Stimulated activated CD8-positive, alpha-beta memory T cell treated with anti-CD3 and anti-CD28 coated beads, Interleukin-4, amount 100 ng/mL, for 4 hours (primary cell): Measurements from ENCODE around the gene TDRD9.
"Not testable (repeated sequence)": the region's sequence is repeated elsewhere in the genome, so short reads cannot be mapped to it uniquely, and the experiment has no call there.

Experiments
- DNase-seq, 2 donors: peaks; one replicate each; pipeline ENCODE4 v3.0.0-alpha.2; 2020; ENCODE audit warnings: low read depth in 2 of 2, low spot score in 1 of 2

Gene TDRD9

DNA sequence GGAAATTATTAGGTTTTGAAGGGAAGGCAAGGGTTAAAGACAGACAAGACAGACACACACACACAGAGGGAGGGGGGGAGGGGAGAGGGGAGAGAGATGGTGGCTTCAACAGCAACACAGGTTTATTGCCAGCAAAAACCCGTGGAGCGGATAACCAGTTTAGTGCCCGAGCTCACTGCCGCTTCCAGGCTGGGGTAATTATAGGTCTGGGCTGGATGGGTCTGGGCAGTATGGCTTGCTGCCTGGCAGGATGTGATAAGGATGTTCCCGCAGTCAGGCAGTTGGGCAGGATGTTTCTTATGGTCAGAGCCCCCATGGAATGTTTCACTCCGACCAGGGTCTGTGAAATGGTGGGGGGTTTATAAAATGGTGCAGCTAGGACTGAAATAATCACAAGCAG lies 4.4 kb upstream of the TDRD9 start:
- DNase-seq: no peak

DNA sequence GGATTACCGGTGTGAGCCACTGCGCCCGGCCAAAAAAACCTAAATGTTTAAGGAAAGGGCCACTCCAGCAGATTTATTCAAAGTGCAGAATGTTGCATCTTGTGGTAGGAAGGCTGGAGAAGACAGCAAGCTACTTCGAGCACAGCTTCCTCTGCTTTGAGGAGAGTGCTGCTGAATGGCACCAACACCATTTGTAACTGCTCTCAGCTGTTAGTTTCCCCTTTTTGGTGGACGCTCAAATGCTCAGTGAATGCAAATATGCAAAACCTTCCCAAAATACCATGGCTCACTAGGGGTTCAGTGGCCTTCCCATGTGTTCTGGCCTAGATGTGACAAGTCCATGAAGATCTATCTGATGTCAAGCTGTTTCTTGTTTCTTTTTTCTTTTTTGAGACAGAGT lies 2.9 kb upstream of the TDRD9 start:
- no peak for DNase-seq

DNA sequence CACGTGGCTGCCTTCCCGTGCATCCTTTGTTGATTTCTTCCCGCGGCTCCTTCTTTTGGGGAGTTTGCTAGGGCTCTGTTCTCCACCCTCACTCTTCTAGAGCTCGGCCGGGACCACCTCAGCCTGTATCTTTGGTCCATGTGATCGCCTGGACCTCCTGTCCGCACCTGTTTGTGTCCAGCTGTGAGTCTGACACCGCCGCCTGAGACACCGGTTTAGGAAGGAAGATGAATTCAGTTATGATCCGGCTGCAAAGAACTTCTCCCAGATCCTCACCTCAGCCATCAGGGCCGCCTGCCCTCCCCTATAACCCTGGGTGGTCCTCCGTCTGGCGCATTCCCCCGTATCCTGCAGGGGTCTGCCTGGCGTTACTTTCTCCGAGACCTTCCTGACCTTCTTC lies 690 bp upstream of the TDRD9 start:
- no peak for DNase-seq

DNA sequence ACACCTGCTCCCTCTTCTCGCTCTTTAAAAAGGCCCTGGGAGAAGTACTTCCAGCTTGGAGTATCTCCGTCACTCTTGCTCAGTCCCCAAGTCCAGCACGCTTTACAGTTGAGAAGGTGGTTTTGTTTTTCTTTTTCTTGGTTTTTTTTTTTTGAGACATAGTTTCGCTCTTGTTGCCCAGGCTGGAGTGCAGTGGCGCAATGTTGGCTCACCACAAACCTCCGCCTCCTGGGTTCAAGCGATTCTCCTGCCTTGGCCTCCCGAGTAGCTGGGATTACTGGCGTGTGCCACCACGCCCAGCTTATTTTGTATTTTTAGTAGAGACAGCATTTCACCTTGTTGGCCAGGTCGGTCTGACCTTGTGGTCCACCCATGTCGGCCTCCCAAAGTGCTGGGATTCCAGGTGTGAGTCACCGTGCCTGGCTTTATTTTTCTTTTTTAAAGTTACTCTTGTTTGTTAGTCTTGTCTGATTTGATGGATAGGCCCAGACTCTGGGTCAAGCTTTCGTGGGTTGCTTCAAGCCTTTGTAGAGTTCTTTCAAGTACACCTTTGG lies 1.9 kb downstream of the TDRD9 start:
- DNase-seq: no peak

DNA sequence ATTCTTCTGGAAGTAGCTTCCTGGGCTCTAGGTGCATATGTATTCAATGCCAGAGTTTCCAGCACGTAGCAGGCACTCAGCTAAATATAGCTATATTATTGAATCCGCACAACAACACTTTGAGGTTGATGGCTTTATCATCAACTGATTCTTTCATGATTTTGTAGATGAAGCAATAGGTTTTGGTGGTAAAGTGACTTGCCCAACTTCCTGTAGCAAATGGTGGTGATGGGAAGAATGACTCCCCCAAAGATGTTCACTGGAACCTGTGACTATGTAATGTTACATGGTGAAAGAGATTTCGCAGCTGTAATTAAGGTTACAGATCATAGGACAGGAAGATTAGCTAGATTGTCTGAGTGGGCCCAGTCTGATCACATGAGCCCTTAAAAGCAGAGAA lies 3.2 kb downstream of the TDRD9 start:
- DNase-seq: no peak

DNA sequence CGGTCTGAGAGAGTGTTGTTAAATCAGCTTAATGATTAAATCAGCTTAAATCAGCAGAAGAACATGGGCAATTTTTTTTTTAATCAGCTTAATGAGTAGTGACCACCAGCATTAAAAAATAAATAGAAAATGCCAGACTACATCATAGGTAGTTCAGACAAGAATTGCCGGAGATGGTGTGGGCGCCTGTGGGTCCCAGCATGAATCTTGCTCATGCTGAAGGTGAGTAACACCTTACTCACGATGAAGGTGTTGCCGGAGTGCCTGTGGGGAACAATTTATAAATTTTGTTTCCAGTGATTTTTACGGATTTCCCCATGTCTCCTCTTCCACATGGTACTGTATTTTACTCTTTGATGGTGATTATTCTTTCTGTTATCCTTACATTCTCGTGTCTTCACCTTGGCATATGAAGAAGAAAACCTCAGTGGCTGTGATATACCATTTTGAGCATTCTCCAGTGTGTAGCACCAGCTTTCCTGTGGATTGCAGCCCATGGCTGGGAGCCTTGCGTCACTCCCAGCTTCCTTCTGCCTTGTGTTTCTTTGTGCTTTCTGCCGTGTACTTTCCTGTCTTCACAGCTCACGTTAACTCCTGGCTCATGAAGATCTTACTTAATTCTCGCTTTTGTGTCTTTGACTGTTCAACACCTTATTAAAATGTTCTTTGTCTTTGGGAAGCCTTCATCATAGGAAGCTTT lies 4.7 kb downstream of the TDRD9 start:
- DNase-seq: no peak

DNA sequence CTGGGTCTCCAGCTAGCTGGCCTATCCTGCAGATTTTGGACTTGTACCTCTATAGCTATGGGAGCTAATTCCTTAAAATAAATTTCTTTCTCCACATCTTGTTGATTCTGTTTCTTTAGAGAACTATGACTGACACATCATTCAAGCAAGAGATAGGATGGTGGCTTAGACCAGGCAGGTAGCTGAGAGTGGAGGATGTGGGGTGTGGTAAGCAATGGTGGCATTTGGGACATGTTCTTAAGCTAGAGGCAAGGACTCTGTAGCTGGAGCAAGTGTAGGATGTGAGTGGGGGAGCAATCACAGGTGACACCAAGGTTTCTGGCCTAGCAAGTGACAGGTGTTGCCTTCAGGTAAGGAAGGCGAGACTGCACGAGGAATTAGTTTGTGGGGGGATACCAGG lies 6.8 kb downstream of the TDRD9 start:
- DNase-seq: no peak

DNA sequence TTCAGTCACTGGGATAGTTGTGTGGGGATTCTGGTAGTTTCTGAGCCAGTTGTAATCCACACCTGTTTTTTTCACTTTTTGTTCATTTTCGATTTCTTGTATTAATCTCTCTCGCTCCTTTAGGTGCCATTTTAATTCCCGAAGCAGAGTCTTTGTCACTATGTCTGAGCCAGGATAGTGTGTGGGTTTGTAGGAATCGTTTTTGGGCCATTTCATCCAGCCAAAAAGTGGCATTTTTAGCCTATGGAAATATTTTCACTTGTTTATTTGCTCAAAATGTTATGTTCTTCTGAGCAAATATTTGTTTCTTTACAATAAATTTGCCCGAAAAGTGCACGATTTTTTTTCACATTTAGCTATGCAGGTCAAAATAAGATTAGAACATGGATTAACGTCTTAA lies 13.2 kb downstream of the TDRD9 start:
- no peak for DNase-seq

DNA sequence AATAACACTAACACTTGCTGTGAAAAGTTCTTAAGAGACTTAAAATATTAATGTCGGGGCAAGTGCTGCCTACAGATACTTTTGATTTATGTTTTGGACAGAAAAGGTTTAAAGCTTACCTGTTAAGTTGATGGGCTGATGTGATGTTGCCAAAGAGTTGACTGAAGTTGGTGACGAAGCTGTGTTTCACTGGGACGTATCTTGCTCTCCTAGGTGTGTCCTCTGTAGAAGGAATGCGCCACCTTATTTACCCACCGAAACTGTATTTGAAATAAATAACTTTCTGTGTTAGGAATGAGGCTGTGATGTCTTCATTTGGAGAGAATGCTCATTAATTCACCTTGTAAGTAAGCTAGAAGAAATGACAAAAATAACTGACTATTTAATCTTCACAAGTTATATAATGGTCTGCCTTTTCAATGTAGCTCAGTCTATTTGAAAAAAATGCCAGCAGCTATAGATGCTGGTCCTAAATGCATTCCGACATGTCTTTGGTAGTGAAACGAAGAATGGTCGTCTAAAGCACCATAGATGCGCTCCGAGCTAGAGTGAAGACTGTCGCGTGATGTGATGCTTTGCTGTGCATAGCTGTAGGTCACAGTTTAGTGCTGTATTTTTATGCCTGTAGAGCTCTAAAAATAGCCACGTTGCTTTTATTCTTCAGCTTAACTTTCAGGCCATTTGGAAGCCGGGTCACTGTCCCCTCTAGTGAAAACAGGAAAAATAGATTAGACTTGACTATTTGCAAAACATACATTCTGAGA lies 13.9 kb downstream of the TDRD9 start, which contains the start of gene RD3L:
RD3L (minus strand) TSS at position 557 of the 764 bp plus-strand sequence. CDS start 834 bp downstream, outside the sequence.
- no peak for DNase-seq

DNA sequence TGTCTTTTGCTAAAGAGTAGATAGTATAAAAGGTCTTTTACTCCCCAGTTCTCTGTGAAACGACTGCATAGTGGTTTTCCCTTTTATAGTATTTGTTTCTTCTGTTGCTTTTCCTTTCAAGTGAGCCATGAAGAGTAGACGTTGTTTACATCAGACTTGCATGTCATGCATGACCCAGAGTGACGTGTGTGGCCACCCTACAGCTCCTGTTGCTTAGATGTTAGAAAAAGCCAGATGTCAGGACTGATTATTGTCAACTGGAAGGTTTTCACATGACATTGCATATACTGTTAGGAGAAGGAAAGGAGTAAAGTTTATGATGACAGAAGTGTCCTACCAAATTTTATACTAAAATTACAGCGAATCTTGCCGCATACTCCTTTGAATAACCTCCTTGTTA lies 15.4 kb downstream of the TDRD9 start:
- no peak for DNase-seq

DNA sequence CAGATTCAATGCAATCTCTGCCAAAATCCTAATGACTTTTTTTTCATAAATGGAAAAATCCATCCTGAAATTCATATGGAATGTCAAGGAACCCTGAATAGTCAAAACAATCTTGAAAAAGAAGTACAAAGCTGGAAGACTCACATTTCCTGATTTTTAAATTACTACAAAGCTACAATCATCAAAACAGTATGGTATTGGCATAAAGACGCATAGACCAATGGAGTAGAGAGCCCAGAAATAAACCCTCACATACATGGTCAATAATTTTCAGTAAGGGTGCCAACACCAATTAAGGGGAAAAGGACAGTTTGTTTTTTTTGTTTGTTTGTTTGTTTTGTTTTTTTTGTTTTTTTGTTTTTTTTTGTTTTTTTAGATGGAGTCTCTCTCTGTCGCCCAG lies 18.7 kb downstream of the TDRD9 start:
- DNase-seq: no peak

DNA sequence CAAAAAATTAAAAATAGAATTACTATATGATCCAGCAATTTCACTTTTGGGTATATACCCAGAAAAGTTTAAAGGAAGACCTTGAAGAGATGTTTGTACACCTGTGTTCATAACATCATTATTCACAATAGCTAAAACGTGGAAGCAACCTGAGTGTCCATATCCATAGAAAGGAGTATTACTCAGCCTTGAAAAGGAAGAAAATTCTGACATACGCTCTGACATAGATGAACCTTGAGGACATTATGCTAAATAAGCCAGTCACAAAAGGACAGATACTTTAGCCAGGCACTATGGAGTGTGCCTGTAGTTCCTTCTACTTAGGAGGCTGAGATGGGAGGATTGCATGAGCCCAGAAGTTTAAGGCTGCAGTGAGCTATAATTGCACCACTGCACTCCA lies 20.2 kb downstream of the TDRD9 start:
- DNase-seq: no peak

DNA sequence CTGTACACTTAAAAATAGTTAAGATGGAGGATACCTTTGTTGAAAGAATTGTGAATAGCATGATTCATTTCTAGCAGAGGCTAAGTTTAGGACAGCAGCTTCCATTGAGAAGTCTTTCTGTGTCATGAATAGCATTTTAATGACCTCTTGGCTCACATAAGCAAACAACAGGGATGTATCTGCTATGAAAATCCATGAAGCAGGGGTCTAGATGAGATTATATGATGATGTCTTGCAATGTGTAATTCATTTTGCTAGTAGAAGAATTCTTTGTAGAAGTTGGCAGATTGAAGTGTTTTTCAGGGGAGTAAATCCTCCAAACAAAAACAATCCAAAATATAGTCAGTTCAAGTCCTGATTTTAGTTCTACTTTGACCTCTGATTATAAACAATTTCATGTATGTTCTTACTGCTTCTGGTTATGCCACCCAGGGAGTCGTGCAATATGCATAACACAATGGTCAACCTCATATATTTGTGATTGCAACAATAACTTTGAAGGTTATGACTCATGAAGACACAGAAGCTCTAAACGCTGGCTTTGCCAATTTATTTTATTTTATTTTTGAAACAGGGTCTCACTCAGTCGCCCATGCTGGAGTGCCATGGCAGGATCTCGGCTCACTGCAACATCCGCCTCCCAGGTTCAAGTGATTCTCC lies 21.0 kb downstream of the TDRD9 start:
- no peak for DNase-seq

DNA sequence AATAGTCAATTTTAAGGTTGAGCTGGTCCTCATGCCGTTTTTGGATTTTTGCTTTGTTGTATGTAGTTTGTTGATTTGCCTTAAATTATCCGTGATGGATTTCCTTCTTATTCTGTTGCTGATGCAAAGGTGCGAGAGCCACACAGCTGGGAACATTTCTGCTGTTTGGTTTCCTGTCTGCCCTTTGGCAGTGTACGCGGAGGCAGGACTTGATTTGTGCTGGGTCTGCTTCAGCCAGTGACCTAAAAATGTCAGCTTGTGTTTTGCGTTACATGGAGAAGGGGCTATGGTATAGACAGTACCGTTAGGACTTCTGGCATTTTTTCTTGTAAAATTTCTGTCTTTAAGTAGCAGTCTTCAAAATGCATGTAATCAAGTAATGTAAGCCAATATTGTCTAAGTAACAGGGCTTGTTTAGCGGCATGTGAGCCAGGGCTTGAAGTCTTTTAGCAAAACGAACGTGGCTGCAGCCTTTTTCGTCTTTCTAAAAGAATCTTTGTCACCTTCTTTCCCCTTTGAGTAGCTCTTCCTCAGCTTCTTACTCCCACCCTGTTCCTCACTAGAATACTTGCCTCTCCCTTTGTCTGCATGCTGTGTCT lies 32.3 kb downstream of the TDRD9 start:
- DNase-seq: no peak

DNA sequence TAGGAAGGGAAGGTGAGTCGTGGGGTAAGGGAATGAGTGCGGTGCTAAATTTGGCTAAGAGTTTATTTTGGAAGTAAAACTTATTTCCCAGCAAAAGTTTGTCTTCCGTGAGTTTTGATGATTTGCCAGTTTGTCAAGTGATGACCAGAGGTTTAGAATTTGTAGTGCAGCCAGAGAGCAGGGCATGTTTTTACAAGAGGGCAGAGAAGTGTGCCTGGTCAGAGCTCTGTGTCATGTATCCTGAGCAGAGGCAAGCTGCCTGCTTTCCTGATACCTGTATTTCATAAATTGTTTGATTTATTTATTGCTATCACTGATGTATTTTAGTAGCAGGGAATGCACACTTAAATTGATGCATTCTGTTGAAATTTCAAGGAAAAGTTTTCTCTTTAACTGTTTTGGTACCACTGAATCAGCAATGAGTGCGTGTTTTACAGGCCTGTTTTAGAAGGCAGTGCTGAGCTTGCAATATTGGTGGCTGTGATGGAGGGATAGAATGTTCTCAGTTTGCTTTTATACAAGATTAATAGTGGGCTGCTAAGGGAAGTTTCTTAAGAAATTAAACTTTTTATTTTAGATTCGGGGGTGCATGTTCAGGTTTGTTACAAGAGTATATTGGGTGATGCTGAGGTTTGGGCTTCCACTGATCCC lies 33.8 kb downstream of the TDRD9 start:
- DNase-seq: no peak

DNA sequence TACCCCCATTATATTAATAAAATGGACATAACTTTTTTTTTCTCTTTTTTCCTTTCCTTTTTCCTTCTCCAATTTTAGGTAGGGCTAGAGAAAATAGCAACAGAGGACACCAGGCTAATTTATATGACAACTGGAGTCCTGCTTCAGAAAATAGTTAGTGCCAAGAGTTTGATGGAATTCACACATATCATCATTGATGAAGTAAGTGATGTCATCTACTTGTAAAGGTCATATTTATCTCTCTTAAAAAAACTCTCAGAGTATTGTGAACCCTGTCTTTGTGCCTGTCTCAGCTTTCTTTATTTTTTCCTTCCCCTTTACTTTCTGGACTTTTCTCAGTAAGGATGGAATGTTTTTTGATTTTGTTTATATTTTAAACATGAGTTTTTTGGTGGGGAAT lies 38.4 kb downstream of the TDRD9 start:
- no peak for DNase-seq

DNA sequence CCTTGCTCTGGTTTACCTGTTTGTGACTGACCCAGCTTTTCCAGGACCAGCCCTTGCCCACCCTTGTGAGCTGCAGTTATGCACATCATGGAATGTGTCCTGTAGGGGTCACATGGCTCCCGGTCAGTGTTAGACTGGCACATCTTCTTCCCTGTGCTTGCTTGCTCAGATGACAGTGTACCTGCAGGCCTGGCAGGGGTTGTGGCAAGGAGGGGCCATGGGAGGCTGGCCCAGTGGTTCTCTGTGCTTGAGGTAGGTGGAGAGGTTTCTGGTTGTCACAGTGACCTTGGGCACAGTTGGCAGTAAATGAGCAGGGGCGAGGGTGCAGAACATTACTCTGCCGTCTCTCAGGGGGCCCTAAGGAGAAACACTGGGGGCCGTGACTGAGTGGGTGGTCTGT lies 41.7 kb downstream of the TDRD9 start:
- DNase-seq: no peak

DNA sequence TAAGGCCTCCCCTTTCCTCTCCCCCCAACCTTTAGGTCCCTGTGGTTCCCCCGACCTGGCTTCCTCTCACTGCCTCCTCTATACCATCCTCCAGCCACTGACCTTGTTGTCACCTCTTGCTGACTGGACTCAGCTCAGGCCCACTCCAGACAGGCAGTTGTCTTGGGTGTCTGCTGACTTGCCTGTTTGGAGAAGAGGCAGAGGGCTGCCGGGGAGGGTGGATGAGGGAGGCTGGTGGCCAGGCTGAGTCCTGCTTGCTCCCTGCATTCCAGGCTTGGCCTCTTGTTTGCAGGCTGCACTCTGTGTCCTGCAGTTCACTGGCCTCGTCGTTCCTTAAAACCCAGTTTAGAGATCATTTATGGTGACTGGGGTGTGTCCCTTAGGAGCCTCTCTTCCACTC lies 45.1 kb downstream of the TDRD9 start:
- DNase-seq: no peak

DNA sequence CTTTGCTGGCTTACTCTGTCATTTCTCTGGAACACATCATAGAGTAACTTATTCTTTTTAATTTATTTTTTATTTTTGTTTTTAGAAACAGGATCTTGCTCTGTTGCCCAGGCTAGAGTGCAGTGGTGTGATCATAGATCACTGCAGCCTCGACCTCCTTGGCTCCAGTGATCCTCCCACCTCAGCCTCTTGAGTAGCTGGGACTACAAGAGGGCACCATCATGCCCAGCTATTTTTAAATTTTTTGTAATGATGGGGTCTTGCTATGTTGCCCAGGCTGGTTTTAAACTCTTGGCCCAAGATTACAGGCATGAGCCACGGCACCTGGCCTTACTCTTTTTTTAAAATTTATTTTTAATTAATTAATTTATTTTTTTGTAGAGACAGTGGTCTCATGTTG lies 46.3 kb downstream of the TDRD9 start:
- DNase-seq: no peak

DNA sequence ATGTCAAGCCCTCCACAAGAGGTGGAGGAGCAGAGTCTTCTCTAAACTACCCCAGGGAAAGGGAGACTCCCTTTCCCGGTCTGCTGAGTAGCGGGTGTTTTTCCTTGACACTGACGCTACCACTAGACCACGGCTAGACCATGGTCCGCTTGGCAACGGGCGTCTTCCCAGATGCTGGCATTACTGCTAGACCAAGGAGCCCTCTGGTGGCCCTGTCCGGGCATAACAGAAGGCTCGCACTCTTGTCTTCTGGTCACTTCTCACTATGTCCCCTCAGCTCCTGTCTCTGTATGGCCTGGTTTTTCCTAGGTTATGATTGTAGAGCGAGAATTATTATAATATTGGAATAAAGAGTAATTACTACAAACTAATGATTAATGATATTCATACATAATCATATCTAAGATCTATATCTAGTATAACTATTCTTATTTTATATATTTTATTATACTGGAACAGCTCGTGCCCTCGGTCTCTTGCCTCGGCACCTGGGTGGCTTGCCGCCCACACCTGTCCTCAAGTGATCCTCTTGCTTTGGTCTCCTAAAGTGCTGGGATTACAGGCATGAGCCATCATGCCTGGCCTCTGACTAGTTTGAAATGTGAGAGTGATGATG lies 52.5 kb downstream of the TDRD9 start:
- DNase-seq: not testable (repeated sequence)

DNA sequence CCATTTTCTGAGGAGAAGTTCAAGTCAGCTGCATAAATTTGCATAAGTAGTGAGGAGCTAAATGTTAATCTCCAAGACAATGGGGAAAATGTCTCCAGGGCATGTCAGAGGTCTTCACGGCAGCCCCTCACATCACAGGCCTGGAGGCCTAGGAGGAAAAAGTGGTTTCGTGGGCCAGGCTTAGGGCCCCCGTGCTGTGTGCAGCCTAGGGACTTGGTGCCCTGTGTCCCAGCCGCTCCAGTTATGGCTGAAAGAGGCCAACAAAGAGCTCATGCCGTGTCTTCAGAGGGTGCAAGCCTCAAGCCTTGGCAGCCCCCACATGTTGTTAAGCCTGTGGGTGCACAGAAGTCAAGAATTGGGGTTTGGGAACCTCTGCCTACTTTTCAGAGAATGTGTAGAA lies 55.9 kb downstream of the TDRD9 start:
- no peak for DNase-seq
